ENCODE results near the gene CDON.

- TF ChIP-seq POLR2A (IDR thresholded peaks at IDR 0.05; ENCODE audit: low read length) (no peak), GATA1 (IDR thresholded peaks at IDR 0.05; ENCODE audit: low read depth, low read length) (no peak)
Measured at GRCh38 chr11:125960771-125961170, 101.9 kb downstream of the CDON start.
